NCI-H2227 (cell line): ENCODE measurements around the gene RPIA.
"Not testable (repeated sequence)": the region's sequence is repeated elsewhere in the genome, so short reads cannot be mapped to it uniquely, and the experiment has no call there.

Experiments used
- DNase-seq: peaks from one replicate; lab custom pipeline; 2025; ENCODE audit not compliant: unreplicated experiment; lab: John Stamatoyannopoulos, UW

The RPIA gene

DNA sequence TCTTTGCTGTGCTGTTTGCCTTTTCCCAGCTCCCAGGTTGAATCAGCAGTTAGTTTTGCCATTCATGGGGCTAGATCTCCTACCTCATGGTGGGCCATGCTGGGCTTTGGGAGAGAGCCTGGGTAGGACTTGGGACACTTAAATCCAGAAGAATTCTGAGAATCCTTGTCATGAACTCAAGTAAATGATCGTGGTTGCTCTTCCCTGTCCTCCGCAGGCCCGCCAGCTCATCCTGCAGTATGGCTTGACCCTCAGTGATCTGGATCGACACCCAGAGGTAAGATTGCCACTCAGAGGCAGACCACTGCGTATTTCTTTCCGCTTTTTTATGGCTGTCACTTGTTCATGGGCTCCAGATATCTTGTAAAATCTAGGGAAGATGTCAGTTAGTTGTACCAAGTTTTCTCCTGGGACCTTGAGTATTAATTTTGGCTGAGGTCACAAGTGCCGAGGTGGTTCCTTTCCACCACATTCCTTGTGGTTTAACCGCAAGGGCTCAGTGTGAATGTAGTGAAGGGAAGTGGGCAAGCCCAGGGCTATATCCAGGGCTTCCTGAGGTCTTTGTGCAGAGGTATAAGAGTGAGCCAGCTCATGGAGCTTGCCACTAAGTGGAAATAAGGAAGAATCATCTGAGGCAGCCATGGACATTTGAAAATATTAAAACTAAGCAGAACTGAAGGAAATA, 37.7 kb downstream of the RPIA start:
- no peak for DNase-seq

DNA sequence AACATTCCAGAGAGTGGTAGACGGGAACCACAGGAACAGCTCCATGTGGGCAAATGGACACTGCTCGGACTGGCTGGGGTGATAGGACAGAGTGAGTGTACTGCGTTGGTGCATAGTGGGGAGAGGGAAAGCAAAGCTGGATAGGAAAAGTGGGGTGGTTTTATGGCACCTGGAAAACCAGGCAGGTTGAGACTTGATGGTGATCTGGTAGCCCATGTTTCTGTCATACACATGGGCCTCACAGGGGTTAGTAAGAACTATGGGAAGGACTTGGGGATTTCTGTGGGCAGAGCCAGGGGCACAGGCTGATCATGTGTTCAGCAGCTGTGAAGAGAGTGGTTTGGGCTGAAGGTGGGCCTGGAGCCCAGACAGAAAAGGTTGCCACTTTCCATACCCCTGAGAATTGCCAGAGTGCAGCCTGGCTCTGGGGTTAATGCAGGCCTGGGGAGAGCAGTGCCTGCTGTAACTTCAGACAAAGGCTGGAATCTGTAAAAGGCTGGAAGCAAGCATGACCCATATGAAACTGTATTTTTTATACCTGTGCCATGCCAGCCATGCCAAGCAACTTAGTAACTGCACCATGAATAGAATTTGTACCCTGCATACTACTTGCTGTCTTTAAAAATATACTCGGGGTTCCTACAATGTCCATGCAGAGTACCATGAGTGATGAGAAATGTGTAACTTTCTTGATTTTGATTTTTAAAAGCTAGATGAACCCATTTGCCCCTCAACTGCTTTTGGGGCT, 41.9 kb downstream of the RPIA start:
- DNase-seq: no peak

DNA sequence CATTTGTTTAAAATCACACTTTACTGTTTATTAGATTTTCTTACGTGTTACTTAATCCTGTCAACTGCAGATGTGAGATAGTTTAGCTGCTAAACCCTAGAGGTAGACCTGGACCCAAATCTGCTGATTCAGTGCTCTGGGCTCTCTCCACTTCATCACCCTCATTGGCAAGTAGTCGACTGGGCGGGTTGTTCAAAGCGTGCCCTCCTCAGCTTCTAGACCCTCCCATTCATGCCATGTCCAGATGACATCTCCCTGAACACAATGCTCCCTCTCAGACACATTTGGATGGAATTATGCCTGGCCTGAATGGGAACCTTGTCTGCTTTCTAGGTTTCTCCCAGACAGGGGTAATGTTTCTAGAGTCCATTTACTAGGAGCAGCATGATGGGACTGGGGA, 43.7 kb downstream of the RPIA start:
- DNase-seq: no peak

DNA sequence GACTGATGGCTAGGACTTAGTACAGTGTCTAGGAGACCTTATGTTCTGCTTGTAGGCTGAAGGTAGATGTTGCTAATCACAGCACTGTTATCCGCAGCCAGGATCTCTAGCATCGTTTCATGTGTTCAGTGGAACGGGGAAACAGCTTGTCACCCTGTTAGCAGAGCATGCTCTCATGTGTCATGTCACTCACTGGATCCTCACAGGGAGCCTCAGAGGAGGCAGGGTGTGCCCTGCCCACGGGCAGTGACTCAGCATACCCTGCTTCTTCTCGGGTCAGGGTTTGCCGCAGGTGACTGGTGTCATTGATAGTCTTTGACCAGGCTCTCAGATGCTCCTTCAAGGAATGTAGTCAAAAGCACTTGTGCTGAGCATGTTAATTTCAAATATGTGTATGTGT, 44.4 kb downstream of the RPIA start:
- DNase-seq: no peak

DNA sequence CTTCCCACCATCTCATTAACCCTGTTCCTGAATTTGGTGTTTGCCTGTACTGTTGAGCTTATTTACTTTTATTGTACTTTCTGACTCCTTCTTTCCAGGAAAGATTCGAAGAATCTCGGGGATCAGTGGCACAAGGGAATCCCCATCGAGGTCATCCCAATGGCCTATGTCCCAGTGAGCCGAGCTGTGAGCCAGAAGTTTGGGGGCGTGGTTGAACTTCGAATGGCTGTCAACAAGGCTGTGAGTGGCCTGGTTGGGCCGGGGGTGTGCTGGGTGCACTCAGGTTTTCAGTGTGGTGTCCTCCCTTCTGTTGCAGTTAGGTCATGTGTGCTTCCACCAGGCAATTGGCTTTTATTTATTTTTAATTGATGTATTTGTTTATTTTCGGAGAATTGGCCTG, 45.0 kb downstream of the RPIA start:
- no peak for DNase-seq

DNA sequence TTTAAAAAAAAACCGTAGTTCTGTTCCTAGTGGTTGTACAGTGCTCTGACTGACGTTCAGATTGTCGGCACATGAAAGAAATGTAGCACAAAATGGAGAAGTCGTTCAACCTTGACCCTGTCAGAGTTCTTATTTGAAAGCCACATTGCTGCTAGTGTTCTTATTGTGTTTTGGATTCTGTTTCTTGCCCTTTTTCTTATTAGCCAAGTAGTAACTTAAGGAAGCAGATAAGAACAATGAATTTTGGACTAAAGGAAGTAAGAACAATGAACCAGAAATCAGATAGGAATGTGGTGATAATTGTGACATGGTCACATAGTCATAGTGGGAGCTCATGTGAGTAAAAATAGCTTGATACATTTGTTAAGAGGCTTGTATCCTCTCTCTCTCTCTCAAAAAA, 45.9 kb downstream of the RPIA start:
- DNase-seq: no peak

DNA sequence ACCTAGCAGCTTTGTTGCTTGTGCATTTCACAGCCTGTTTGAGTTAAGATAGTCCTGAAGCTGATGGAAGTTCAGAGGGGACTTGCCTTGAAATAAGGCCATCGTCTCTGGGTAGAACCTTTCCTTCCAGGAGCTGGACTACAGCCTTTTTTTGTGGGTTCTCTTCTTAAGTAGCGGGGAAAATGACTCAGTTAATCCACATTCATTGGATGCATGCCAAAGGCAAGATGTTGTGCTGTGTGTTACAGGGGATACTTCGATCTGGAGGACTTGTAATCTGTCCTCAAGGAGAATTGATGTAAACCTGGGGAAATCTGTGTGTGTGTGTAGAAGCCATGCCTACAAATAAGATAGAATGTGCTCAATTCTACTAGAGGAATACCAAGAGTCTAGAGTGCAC, 46.8 kb downstream of the RPIA start:
- no peak for DNase-seq

DNA sequence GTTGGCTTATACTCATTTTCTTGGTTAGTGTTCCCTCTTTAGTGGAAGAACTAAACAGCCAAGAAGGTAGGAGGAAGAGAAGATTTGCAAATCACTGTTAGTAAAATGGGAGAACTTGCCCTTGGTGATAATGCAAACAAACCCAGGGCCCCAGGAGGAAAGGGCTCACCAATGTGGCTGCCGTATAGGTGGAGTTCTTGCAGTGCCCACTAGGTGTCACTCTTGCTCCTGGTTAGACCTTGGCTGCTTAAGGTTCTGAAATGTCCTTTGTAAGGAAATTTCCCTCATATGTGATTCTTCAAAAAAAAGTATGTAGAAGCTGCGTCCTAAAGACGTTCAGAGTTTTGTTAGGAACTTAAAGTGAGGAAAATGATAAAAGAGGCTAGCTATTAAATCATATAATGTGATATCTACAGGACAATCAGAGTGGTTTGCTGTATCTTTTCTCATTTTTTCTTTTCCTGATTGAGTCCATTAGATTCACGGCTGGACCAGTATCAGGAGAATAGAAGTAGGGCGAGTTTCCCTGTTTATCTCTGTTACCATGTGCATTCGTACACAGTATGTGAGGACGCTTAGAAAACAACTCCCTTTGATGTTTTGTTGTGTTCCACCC, 48.6 kb downstream of the RPIA start:
- peak; percentile 75 for DNase-seq

DNA sequence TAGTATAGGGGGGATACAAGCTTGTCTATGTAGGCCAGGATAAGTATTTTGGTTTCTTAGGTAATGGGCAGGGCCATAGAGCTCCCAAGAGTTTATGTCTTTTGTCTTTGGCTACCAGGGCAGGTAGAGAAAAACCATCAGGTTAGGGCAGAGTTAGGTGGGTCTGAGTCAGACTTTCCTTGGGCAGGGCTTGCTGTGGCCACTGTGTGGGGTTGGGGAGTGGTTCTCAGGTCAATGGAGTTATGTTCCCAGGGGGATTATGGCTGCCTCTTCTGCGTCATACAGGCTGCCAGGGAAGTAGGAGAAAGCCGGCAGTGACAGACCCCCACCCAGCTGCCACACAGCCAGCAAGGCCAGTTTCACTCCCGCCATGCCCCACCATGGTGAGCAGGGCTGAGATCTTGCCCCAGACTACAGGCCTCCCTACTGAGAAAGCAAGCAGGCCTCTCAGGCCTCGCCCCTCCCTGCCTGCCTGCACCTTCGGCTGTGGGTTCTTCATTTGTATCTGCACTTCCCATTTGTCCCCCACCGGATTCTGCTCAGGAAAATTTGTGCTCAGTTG, 55.5 kb downstream of the RPIA start:
- no peak for DNase-seq

DNA sequence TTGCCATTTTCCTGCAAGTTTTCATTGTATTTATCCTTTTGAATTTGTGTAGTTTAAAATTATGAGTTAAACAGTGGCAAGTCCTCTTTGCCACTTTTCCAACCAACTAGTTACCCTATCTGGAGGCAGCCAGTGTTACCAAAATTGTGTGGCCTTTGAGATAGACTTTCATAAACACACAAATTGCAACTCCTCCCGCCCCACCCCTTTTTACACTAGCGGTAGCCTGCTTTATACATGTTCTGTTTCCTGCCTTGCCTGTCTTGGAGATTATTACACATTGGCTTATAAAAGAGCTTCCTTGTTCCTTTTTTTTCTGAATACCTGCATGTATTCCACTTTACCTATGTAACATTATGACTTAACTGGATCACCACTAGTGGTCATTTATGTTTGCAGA, 56.5 kb downstream of the RPIA start:
- DNase-seq: no peak

DNA sequence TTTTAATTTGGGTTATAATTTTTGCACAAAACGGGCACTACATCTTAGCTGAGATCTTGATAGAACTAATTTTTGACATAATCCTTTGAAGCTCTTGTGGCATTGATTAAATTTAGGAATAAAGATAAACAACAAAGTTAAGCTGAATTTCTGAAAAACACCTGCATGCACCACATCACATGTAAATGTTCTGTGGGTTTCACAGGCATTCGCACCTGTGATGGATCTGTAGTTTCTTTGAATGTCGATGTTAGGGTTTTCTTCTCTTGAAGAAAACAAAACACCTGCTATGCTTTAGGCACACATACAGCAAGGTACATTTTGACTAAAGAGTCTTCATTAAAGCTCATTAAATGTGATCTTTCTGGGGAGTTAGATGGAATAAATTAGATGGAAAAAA, 60.3 kb downstream of the RPIA start:
- DNase-seq: no peak

DNA sequence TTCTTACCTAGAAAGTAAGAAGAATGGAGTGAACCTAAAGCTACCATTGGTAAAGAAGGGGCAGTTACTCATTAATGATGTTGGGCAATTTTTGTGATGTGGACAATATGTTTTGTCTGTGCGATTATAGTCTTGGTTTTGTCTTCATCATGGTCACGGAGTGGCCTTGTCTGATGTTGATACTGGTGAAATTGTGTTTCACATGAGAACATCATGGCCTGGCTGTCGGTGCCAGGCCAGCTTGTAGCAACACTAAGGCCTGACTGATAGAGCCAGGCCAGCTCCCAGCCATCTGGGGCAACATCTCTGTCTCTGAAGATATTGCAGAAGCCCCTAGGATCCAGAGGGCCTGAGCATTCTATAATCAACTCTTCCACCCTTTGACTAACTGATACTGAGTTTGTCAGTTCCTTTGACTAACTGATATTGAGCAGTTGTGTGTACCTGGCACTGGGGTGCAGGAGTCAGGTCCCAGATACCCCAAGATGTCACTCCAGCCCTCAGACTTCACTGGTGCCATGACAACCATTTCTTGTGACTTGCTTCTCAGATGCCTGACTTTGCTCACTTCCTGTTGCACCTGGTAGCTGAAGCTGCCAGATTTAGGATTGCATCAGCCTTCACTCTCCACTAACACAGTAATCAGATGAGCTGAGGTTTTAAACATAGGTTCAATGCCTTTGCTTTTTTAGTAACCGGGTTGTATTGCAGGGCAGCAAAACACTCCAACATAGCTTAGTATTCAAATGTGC, 62.5 kb downstream of the RPIA start:
- no peak for DNase-seq

DNA sequence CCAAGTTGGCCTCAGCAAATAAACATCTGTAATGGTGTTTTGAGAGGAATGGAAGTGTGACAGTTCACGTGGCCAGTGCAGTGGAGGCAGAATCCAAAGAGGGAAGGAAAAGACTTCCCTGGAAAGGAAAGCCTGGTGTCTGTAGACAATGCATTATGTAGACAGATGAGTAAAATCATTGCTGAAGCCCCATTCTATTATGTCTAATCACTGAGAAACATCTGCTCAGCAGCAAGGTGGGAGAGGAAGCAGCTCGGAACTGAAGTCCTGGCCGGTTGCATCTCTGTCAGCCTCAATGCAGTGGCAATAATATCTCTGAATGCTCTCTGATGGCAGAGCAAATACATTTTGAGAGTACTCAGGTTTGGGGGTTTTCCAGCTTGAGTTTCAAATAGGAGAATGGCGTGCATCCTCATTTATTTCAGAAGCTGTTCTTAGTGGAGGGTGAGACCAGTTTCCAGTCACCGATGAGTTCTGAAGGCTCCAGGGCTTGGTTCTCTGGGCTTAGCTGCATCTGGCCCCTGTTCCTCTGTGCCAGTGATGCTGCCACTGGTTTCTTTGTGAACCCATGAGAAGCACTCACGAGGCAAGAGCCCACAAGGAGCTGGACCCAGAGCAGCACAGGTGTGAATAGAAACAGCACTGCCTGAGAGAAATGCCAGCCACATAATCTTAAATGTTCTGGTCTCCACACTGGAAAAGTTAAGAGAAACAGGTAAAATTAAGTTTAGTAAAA, 63.3 kb downstream of the RPIA start:
- no peak for DNase-seq

DNA sequence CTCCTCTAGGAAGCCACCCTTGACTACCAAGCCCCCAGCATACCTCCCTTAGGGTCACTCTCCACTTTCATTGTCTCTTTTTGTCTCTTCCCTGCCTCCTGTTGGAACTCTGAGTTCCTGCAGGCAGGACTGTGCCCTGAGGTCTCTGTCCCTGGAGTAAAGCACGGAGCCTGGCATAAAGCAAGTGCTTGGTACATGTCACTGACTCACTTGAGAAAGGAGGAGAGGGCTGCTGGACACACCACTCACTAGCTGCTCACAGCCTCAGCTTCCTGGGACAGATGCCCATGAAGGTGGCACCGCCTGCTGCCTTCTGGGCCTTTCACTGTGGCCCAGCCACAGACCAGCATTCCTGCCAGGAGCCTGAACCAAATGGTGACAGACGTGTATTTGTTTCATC, 64.4 kb downstream of the RPIA start:
- no peak for DNase-seq

DNA sequence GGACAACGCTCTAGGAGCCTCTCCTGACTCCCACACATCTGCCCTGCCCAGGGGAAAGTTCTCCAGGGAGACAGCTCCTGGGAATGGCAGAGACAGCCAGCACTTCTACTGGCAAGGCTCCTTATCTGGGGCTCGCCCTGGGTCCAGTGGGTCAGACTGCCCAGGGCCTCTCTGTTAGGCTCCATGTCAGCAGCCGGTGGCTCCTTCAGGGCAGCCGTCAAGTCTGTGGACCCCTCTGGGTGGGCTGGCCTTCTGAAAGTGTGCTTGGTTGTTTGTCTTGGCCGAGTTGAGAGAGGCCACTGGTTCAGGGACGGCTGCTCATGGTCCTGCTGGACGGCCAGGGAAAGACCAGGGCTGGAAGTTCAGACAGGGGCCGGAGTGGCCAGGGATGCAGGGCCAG, 65.6 kb downstream of the RPIA start:
- DNase-seq: no peak

DNA sequence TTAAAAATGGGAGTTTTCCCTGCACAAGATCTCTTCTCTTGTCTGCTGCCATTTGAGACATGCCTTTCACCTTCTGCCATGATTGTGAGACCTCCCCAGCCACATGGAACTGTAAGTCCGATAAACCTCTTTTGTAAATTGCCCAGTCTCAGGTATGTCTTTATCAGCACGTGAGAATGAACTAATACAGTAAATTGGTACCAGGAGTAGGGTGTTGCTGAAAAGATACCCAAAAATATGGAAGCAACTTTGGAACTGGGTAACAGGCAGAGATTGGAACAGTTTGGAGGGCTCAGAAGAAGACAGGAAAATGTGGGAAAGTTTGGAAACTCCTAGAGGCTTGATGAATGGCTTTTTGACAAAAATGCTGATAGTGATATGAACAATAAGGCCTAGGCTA, 67.2 kb downstream of the RPIA start:
- not testable (repeated sequence) for DNase-seq

DNA sequence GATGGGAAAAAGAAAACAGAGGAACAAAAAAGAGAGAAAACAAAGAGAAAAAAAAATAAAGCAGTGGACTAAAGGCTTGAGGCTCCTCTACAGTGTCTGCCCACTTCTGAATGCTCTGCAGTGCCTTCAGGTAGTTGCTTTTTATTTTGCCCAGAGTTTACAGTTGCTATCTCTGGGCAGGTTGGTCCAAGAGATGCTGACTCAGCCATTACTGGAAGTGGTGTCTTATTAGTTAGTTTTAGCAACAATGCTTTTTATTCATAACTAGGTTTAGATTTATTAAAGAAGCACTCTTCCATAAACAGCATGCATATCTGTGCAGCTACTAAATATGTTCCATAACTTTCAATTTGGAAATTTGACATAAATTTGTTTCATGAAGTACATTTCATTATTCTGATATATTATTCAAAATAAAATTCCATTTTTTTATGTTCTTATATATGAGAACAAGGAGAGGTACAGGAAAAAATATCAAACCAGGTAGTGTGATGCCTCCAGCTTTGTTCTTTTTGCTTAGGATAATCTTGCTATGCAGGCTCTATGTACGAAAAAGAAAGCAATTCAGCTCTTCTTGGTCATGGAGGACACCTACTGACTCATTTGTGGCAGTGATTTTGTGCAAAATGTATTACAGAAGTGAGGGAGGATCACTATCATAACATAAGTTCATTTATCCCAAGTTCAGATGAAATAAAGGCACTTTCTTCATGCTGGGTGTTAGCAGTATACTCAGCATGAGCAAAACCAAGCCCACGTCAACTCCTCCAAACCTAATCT, 69.5 kb downstream of the RPIA start:
- no peak for DNase-seq

DNA sequence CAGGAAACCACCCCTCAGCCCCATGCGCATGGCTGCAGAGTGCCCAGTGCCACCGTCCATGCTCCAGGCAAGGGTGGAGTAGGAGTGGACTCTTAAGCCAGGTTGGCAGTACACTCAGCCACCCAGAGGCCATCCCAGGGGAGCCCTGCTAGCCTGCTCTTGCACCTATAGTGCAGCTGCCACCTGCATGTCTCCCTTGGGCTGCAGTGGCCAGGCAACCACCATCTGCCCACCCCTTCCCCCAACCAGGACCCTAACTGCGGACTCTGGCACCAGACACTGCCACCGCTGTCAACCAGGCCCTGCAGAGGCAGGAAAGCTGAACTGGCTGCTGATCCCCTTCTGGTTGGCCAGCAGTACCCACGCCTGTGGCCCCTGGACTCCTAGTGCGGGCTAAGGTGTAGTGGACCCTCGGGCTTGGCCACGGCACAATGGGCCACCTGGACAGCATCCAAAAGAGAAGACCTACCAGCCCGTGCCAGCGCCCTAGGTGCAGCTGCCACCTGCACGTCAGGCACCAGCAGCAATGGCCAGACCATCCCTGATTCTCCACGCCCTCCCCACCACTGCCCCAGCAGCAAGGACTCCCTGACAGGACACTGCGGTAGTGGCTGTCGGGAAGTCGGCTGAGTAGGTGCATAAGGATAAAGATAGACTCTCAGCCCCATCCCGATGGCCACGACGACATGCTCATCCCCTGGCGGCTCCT, 72.8 kb downstream of the RPIA start:
- no peak for DNase-seq

DNA sequence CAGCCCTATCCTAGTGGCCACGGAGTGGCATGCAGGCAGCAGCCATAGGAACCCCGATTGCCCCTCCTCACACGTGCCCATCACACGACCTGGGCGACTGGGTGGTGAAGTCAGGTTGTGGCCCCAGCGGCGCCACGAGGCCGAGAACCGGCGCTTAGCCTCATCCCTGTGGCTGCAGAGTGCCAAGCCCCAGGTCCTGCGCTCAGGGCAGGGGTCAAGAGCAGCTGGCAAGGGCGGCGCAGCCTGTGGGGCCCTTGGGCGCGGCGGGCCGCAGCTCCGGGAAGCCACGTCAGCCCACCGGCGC, 73.3 kb downstream of the RPIA start:
- no peak for DNase-seq
